ENCODE results near the gene PLXNB3.

PLXNB3 gene

GRCh38 chrX:153768311-153769157 lies 4.5 kb downstream of the PLXNB3 start:
- no peak for TF ChIP-seq PATZ1 (CRISPR knock-in tag; IDR thresholded peaks at IDR 0.05; ENCODE audit: borderline replicate concordance)
- no peak for TF ChIP-seq SNAI2 (CRISPR knock-in tag; IDR thresholded peaks at IDR 0.05)
- TF ChIP-seq ZNF565 (CRISPR knock-in tag; conservative IDR thresholded peaks at IDR 0.05; ENCODE audit: low read depth), result no peak
- no peak for TF ChIP-seq CSDC2 (CRISPR knock-in tag; IDR thresholded peaks at IDR 0.05)
- TF ChIP-seq, protein P1, sequence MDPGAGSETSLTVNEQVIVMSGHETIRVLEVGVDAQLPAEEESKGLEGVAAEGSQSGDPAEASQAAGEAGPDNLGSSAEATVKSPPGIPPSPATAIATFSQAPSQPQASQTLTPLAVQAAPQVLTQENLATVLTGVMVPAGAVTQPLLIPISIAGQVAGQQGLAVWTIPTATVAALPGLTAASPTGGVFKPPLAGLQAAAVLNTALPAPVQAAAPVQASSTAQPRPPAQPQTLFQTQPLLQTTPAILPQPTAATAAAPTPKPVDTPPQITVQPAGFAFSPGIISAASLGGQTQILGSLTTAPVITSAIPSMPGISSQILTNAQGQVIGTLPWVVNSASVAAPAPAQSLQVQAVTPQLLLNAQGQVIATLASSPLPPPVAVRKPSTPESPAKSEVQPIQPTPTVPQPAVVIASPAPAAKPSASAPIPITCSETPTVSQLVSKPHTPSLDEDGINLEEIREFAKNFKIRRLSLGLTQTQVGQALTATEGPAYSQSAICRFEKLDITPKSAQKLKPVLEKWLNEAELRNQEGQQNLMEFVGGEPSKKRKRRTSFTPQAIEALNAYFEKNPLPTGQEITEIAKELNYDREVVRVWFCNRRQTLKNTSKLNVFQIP (CRISPR knock-in tag; IDR thresholded peaks at IDR 0.05; ENCODE audit: borderline replicate concordance, low read depth), result no peak
- TF ChIP-seq, protein P2, sequence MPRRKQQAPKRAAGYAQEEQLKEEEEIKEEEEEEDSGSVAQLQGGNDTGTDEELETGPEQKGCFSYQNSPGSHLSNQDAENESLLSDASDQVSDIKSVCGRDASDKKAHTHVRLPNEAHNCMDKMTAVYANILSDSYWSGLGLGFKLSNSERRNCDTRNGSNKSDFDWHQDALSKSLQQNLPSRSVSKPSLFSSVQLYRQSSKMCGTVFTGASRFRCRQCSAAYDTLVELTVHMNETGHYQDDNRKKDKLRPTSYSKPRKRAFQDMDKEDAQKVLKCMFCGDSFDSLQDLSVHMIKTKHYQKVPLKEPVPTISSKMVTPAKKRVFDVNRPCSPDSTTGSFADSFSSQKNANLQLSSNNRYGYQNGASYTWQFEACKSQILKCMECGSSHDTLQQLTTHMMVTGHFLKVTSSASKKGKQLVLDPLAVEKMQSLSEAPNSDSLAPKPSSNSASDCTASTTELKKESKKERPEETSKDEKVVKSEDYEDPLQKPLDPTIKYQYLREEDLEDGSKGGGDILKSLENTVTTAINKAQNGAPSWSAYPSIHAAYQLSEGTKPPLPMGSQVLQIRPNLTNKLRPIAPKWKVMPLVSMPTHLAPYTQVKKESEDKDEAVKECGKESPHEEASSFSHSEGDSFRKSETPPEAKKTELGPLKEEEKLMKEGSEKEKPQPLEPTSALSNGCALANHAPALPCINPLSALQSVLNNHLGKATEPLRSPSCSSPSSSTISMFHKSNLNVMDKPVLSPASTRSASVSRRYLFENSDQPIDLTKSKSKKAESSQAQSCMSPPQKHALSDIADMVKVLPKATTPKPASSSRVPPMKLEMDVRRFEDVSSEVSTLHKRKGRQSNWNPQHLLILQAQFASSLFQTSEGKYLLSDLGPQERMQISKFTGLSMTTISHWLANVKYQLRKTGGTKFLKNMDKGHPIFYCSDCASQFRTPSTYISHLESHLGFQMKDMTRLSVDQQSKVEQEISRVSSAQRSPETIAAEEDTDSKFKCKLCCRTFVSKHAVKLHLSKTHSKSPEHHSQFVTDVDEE (CRISPR knock-in tag; IDR thresholded peaks at IDR 0.05), result no peak
- no peak for TF ChIP-seq ZFP3 (CRISPR knock-in tag; IDR thresholded peaks at IDR 0.05)
- no peak for TF ChIP-seq BACH2 (CRISPR knock-in tag; IDR thresholded peaks at IDR 0.05; ENCODE audit: borderline replicate concordance)
- no peak for TF ChIP-seq ZC3H10 (CRISPR knock-in tag; IDR thresholded peaks at IDR 0.05)
- TF ChIP-seq TOX (CRISPR knock-in tag; IDR thresholded peaks at IDR 0.05; ENCODE audit: borderline replicate concordance), result no peak
- no peak for TF ChIP-seq CREB5 (CRISPR knock-in tag; IDR thresholded peaks at IDR 0.05; ENCODE audit: low read depth)
- ATAC-seq, result no peak

DNA sequence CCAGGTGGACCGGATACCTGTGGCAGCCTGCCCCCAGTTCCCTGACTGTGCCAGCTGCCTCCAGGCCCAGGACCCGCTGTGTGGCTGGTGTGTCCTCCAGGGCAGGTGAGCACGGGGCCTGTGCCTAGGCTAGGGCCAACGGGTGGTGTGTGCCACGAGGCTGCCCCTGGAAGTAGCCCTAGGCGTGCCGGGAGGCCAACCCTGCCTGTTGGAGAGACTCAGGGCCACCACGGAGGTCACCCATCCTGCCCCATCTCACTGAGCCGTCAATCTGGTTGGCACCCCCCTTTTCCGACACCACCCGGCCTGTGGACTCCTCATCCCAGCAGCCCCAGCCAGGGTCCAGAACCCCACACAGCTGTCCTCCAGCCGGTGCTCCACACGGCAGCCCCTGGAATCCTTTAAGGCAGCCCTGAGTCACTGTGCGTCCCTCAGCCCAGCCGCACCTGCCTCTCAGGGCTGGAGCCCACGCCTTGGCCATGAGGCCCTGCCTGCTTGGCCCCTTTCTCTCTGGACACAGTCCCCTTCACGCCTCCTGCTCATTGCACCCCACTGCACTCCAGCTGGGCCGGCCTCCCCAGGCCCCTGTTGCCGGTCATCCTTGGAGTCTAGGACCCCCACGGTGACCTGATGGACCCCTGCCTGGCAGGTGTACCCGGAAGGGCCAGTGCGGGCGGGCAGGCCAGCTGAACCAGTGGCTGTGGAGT lies 5.3 kb downstream of the PLXNB3 start:
- no peak for TF ChIP-seq TCF4 (CRISPR knock-in tag; IDR thresholded peaks at IDR 0.05; ENCODE audit: borderline replicate concordance)
- TF ChIP-seq, protein P3, sequence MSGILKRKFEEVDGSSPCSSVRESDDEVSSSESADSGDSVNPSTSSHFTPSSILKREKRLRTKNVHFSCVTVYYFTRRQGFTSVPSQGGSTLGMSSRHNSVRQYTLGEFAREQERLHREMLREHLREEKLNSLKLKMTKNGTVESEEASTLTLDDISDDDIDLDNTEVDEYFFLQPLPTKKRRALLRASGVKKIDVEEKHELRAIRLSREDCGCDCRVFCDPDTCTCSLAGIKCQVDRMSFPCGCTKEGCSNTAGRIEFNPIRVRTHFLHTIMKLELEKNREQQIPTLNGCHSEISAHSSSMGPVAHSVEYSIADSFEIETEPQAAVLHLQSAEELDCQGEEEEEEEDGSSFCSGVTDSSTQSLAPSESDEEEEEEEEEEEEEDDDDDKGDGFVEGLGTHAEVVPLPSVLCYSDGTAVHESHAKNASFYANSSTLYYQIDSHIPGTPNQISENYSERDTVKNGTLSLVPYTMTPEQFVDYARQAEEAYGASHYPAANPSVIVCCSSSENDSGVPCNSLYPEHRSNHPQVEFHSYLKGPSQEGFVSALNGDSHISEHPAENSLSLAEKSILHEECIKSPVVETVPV (CRISPR knock-in tag; IDR thresholded peaks at IDR 0.05), result no peak
- TF ChIP-seq ESRRG (CRISPR knock-in tag; IDR thresholded peaks at IDR 0.05), result no peak
- TF ChIP-seq CREB5 (CRISPR knock-in tag; IDR thresholded peaks at IDR 0.05; ENCODE audit: low read depth), result no peak
- TF ChIP-seq ARNTL (CRISPR knock-in tag; IDR thresholded peaks at IDR 0.05; ENCODE audit: borderline replicate concordance, low read depth), result no peak
- no peak for TF ChIP-seq ISL1 (CRISPR knock-in tag; IDR thresholded peaks at IDR 0.05)
- TF ChIP-seq OSR1 (CRISPR knock-in tag; IDR thresholded peaks at IDR 0.05), result no peak
- TF ChIP-seq PPARA (CRISPR knock-in tag; IDR thresholded peaks at IDR 0.05; ENCODE audit: borderline replicate concordance), result no peak
- no peak for TF ChIP-seq ZFP30 (CRISPR knock-in tag; IDR thresholded peaks at IDR 0.05)
- TF ChIP-seq ZNF70 (CRISPR knock-in tag; IDR thresholded peaks at IDR 0.05), result no peak
- ATAC-seq, result no peak
